Measurements from ENCODE around the gene NPIPB6.

Gene NPIPB6

GRCh38 chr16:28311913-28312312 is 51.4 kb downstream of the NPIPB6 start:
- no peak for TF ChIP-seq CTCF (conservative IDR thresholded peaks at IDR 0.05; ENCODE audit: control insufficient read depth, insufficient read depth, low read depth, low read length)
- peak; percentile 49 for DNase-seq (ENCODE audit: low read depth)
- no peak overlapping the region for H3K4me3 ChIP-seq (ENCODE audit: control insufficient read depth, low read depth, low read length)

GRCh38 chr16:28311413-28311812 is 51.9 kb downstream of the NPIPB6 start:
- no peak for DNase-seq (ENCODE audit: low read depth)
- H3K4me3 ChIP-seq (ENCODE audit: control insufficient read depth, low read depth, low read length): no peak overlapping the region
- TF ChIP-seq CTCF (conservative IDR thresholded peaks at IDR 0.05; ENCODE audit: control insufficient read depth, insufficient read depth, low read depth, low read length): no peak

- no peak overlapping the region for H3K4me3 ChIP-seq (ENCODE audit: control insufficient read depth, low read depth, low read length)
- no peak for TF ChIP-seq CTCF (conservative IDR thresholded peaks at IDR 0.05; ENCODE audit: control insufficient read depth, insufficient read depth, low read depth, low read length)
- DNase-seq (ENCODE audit: low read depth): no peak
Observed at GRCh38 chr16:28310796-28311195, 52.5 kb downstream of the NPIPB6 start.

GRCh38 chr16:28309811-28310311 is 53.4 kb downstream of the NPIPB6 start:
- no peak for DNase-seq (ENCODE audit: low read depth)
- TF ChIP-seq CTCF (conservative IDR thresholded peaks at IDR 0.05; ENCODE audit: control insufficient read depth, insufficient read depth, low read depth, low read length): no peak
- no peak overlapping the region for H3K4me3 ChIP-seq (ENCODE audit: control insufficient read depth, low read depth, low read length)

GRCh38 chr16:28308794-28309584 is 54.3 kb downstream of the NPIPB6 start:
- no peak for TF ChIP-seq CTCF (conservative IDR thresholded peaks at IDR 0.05; ENCODE audit: control insufficient read depth, insufficient read depth, low read depth, low read length)
- DNase-seq (ENCODE audit: low read depth): no peak
- H3K4me3 ChIP-seq (ENCODE audit: control insufficient read depth, low read depth, low read length): no peak overlapping the region

- no peak overlapping the region for H3K4me3 ChIP-seq (ENCODE audit: control insufficient read depth, low read depth, low read length)
- DNase-seq (ENCODE audit: low read depth): no peak
- TF ChIP-seq CTCF (conservative IDR thresholded peaks at IDR 0.05; ENCODE audit: control insufficient read depth, insufficient read depth, low read depth, low read length): no peak
Observed at GRCh38 chr16:28307936-28308335, 55.4 kb downstream of the NPIPB6 start.

All from fibroblast of mammary gland (primary cell).